Vagina (tissue), 2 donors: ENCODE data around the gene TNFRSF19.

Experiments
- POLR2A ChIP-seq, 2 donors: fragments of 450-650 bp; IDR thresholded peaks; one replicate each; pipeline ENCODE4 v1.6.1; 2017; ENCODE audit warnings: antibody characterized with exemption in 2 of 2, mild to moderate bottlenecking in 2 of 2, moderate library complexity in 2 of 2
- TF ChIP-seq, protein P1 (sequence below), 3 experiments: fragments of 450-650 bp in 2 of 3; fragments of 200-600 bp in 1 of 3; sonication (generic) in 1 of 3; IDR thresholded peaks; one replicate each; pipeline ENCODE4 v1.5.1; 2017 to 2019; ENCODE audit warnings: antibody characterized with exemption in 3 of 3, mild to moderate bottlenecking in 2 of 3, moderate library complexity in 2 of 3

DNA sequence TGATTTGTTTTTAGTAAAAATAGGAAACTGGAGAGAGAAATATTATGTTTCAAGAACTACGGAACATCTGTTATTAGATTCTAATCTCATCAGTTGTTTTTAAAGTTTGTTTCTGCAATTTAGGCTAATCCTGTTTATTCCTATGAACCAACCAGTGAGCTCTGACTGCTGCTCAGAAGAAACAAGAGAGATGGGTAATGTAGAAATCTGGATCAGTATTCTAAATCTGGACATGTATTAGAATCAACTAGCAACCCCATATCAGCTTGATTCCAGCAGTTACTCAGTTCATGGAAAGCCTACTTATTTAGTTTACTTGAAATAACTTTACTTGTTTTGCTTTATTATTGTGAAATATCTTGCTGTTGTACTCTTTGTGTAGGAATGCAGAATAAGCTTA lies 115.2 kb downstream of the TNFRSF19 start:
- TF ChIP-seq POLR2A (IDR thresholded peaks at IDR 0.05) = no peak
- TF ChIP-seq, protein P1, sequence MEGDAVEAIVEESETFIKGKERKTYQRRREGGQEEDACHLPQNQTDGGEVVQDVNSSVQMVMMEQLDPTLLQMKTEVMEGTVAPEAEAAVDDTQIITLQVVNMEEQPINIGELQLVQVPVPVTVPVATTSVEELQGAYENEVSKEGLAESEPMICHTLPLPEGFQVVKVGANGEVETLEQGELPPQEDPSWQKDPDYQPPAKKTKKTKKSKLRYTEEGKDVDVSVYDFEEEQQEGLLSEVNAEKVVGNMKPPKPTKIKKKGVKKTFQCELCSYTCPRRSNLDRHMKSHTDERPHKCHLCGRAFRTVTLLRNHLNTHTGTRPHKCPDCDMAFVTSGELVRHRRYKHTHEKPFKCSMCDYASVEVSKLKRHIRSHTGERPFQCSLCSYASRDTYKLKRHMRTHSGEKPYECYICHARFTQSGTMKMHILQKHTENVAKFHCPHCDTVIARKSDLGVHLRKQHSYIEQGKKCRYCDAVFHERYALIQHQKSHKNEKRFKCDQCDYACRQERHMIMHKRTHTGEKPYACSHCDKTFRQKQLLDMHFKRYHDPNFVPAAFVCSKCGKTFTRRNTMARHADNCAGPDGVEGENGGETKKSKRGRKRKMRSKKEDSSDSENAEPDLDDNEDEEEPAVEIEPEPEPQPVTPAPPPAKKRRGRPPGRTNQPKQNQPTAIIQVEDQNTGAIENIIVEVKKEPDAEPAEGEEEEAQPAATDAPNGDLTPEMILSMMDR (IDR thresholded peaks at IDR 0.05) = no peak
